Transverse colon (tissue), 3 donors: ENCODE results near the gene CCND3.

Experiments used
- CTCF ChIP-seq, 5 experiments: fragments of 200-600 bp in 3 of 5; fragments of 450-650 bp in 2 of 5; sonication (generic) in 3 of 5; IDR thresholded peaks; 1 replicate in 2 of 5; 2 replicates in 3 of 5; pipeline ENCODE4 v1.5.1; 2016 to 2017; ENCODE audit warnings: antibody characterized with exemption in 5 of 5, inconsistent platforms in 3 of 5, mild to moderate bottlenecking in 2 of 5, moderate library complexity in 1 of 5
- EP300 ChIP-seq: sonication (generic); formaldehyde crosslinking; IDR thresholded peaks from one replicate; pipeline ENCODE4 v1.6.1; 2017; ENCODE audit warnings: antibody characterized with exemption, low read depth
- POLR2A ChIP-seq: fragments of 450-650 bp; IDR thresholded peaks from one replicate; pipeline ENCODE4 v1.6.1; 2016; ENCODE audit warnings: antibody characterized with exemption, mild to moderate bottlenecking, moderate library complexity

DNA sequence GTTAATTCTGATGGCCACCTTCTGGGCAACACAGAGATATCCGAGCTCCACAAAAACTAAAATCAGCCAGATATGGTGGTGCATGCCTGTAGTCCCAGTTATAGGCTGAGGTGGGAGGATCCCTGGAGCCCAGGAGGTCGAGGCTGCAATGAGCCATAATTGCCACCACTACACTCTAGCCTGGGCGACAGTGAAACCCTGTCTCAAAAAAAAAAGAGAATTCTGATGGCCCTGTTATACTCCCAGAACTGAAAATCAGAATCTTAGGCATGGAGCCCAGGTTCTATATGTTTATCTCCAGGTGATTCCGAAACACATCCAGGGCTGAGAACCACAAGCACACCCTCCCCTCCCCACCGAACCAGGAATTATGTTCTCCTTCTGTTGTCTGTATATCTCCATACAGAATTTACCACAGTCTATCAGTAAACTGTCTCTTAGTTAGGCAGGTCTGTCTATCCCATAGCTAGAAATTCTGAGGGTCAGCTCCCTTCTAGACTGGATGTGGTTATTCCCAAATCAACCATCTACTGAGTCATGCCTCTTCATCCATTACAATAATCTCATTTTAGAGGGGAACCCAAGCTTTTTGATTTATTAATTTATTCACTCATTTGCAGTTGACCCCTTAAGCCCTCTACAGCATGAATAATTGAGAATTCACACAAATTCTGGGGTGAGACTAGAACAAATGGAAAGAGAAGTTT, 24.8 kb upstream of the CCND3 start:
- TF ChIP-seq CTCF (IDR thresholded peaks at IDR 0.05) (no peak), EP300 (no peak), POLR2A (no peak)
